UCSD-AML1 (cell line): Measurements from ENCODE around the gene ECD.
"Not testable (repeated sequence)": the region's sequence is repeated elsewhere in the genome, so short reads cannot be mapped to it uniquely, and the experiment has no call there.

Source experiments
- DNase-seq: peaks from one replicate; lab custom pipeline; 2025; ENCODE audit not compliant: unreplicated experiment; lab: John Stamatoyannopoulos, UW

ECD gene

GRCh38 chr10:73161079-73161478, 6.7 kb downstream of the ECD start:
- DNase-seq = no peak

GRCh38 chr10:73159038-73159648, 8.7 kb downstream of the ECD start:
- DNase-seq = peak; percentile 31

GRCh38 chr10:73156054-73156453, 11.8 kb downstream of the ECD start:
- no peak for DNase-seq

- DNase-seq = no peak
Observed at GRCh38 chr10:73152009-73152408, 15.8 kb downstream of the ECD start.

GRCh38 chr10:73150633-73151413, 17.0 kb downstream of the ECD start:
- not testable (repeated sequence) for DNase-seq

- DNase-seq = no peak
Observed at GRCh38 chr10:73141603-73142002, 26.2 kb downstream of the ECD start.

- no peak for DNase-seq
Observed at GRCh38 chr10:73139251-73139650, 28.6 kb downstream of the ECD start.

- no peak for DNase-seq
Observed at GRCh38 chr10:73136627-73137026, 31.2 kb downstream of the ECD start.

GRCh38 chr10:73134727-73135126, 33.1 kb downstream of the ECD start:
- DNase-seq = no peak

GRCh38 chr10:73131913-73132686, 35.7 kb downstream of the ECD start:
- DNase-seq = no peak

GRCh38 chr10:73131301-73131700, 36.5 kb downstream of the ECD start:
- no peak for DNase-seq

GRCh38 chr10:73126343-73126742, 41.5 kb downstream of the ECD start:
- no peak for DNase-seq

- no peak for DNase-seq
Observed at GRCh38 chr10:73119952-73120351, 47.9 kb downstream of the ECD start.

GRCh38 chr10:73119457-73119856, 48.4 kb downstream of the ECD start:
- no peak for DNase-seq

- DNase-seq = no peak
Observed at GRCh38 chr10:73117976-73118743, 49.6 kb downstream of the ECD start.

GRCh38 chr10:73116017-73116416, 51.8 kb downstream of the ECD start:
- DNase-seq = no peak

- no peak for DNase-seq
Observed at GRCh38 chr10:73113551-73113950, 54.3 kb downstream of the ECD start.

GRCh38 chr10:73112032-73112431, 55.8 kb downstream of the ECD start:
- DNase-seq = not testable (repeated sequence)

GRCh38 chr10:73110345-73110849, 57.4 kb downstream of the ECD start, which contains the start of gene NUDT13:
Gene NUDT13 (plus strand): TSS chr10:73110455. CDS start chr10:73114366, 3,911 bp downstream.
- DNase-seq = peak; percentile 52

GRCh38 chr10:73109248-73109652, 58.6 kb downstream of the ECD start:
- not testable (repeated sequence) for DNase-seq

GRCh38 chr10:73106301-73106700, 61.5 kb downstream of the ECD start:
- DNase-seq = no peak
